Limb (tissue), 2 donors: Measurements from ENCODE around the gene IMPA2.

Source experiments
- DNase-seq, 2 donors: peaks; one replicate each; pipeline ENCODE4 v3.0.0-alpha.2; 2016; ENCODE audit errors: extremely low spot score in 2 of 2

IMPA2 gene

GRCh38 chr18:12008181-12008767 is 27.0 kb downstream of the IMPA2 start:
- DNase-seq: no peak

DNA sequence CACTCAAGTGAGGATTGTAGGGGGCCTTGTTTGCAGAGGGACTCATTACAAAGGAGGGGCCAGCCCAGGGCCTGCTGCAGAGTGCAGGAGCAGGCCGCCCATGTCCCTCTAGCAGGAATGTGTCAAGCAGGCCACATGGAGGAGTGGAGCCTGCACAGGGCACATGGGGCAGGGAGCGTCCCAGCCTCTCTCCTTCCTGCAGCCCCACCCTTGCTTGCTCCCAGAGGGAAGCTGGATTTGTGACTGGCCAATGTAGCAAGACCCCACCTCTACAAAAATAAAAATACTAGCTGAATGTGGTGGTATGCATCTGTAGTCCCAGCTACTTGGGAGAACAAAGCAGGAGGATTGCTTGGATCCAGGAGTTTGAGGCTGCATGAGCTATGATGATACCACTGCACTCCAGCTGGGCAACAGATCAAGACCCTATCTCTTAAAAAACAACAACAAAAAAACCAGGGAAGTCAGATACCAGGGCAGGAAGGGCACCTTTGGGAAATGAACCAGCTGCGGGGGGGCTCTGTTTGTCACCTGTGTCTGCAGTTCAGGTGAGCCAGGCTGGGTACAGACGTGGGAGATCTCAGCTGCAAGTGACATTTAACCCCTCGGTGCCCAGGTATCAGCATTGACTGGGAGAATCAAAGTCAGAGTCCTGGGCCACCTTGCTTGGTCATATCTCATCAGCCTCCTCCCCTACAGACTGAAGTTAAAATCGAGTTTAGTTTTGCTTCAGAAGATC is 27.7 kb downstream of the IMPA2 start:
- DNase-seq: no peak

GRCh38 chr18:12009581-12010140 is 28.4 kb downstream of the IMPA2 start:
- no peak for DNase-seq

GRCh38 chr18:12010187-12010802 is 29.0 kb downstream of the IMPA2 start:
- DNase-seq: no peak

DNA sequence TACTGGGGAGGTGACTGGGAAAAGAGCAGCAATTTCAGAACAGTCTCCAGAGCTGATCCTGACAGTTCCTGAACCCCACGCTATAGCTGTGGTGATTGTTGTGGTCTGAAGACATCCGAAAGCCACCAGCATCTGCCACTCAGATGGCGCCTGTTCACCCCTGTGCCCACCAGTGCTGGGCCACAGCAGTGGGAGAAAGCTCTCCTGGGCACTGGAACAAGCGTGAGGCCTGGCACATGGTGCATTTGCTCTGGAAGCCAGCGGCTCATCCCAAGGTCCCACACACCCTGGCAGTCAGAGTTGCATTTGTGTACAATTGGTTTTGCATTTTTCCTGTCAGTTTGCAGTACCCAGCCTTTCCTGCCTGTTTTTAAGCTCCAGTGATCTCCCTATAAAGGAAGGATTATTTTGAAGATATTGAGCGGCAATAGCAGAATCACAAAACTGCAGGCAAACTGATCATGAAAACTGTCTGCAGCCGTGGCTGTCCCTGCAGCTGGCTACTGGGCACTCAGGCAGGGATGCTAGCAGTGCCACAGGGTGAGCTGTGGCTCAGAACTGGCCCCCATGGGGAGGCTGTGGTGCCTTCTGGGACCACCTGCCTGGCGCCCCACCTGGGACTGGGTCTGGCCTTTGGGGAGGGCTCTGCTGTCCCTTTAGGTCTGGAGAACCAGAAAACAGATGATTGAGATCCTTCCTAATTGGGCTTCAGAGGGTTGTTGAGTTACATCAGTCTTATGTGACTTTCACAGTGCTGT is 30.1 kb downstream of the IMPA2 start:
- no peak for DNase-seq

DNA sequence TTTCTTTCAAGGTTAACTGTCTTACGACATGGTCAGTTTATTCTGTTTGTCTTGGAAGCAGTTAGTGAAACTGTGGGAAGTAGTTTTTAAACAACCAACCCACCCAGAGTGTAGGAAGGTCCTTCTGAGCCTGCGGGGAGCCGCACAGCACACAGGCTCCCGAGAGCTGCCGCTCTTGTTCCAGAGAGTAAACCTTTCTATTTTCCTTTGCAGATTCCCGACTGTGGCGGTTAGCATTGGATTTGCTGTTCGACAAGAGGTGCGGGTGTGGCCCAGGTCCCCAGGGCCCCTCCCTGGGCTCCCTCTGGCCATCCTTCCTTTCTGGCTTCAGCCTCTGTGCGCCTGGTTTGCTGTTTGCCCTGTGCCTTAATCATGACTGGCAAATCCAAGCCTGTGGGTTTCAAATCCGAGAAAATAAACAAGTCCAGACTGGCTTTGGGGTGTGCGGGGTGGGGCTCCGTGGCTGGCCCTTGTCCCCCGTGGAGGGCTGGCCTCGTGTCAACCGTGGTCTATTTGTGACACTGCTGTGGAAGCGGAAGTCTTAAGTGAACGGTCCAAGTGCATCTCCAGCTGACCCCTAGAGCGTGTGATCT is 30.7 kb downstream of the IMPA2 start:
- DNase-seq: no peak

- DNase-seq: no peak
These were observed 31.4 kb downstream of the IMPA2 start for GRCh38 chr18:12012697-12013096.

GRCh38 chr18:12013186-12013916 is 32.0 kb downstream of the IMPA2 start:
- no peak for DNase-seq

DNA sequence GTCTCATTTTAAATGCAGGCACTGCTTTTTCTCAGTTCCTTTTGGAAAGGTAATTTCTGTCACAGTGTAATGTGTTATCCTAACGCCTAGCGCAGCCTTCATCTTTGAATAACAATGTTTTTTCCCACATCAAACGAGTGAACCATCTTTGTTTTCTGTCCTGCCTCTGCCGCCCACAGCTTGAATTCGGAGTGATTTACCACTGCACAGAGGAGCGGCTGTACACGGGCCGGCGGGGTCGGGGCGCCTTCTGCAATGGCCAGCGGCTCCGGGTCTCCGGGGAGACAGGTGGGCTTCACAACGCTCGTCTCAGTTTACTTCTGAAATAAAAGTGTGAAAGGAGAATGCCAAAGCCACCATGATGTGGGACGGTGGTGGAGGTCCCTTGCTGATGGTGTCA is 32.8 kb downstream of the IMPA2 start:
- no peak for DNase-seq

DNA sequence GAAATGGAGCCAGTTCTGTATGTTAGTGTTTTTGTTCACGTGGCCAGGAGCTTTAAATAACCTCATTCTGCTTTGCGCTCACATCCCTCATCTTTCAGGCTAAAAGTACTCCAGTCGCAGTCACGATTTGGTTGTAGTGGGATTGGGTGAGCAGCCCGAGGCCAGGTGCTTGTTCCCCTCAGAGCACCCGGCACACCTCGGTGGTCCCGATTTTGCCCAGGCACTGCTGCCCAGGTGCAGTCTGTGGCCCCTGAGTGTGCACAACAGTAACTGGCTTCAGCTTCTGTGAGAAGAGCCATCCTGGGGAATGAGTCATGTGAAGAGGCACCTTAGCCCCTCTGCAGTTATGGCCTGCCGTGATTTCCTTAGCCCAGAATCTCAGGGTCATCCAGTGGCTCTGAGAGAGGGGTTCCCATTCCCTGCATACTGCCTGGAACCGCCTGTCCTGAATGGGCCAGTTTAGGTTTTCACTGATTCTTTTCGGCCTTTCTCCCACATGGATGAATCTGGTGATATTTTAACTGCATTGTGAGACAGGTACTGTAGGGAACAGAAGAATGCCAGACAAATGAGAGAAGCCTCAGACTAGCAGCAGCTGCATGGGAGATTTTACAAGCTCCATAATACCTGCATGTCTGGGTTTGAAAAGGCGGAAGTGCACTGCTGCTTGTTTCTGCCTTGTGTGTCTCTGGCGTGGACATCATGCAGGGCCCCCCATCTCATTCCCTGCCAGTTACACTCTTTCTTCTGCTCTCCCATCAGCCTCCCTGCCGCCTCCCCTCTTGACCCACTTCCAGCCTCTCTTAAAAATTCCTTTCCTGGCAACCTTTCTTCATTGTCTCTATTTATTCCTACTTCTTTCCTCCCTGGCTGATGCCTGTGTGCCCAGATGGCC is 33.5 kb downstream of the IMPA2 start:
- no peak for DNase-seq

- DNase-seq: no peak
These were observed 34.2 kb downstream of the IMPA2 start for GRCh38 chr18:12015416-12016062.

GRCh38 chr18:12017081-12017480 is 35.8 kb downstream of the IMPA2 start:
- no peak for DNase-seq

DNA sequence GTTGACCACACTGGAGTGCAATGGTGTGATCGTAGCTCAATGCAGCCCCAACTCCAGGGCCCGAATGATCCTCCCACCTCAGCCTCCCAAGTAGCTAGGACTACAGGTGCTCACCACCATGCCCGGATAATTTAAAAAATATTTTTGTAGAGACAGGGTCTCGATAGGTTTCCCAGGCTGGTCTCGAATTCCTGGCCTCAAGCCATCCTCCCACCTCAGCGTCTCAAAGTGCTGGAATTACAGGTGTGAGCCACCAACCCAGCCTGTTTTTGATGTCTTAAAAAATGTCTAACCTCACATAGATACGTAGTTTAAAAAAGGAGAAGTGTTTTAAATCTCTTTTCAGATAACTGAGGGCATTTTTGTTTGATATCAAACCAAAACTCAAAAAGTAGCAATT is 37.6 kb downstream of the IMPA2 start:
- DNase-seq: no peak

DNA sequence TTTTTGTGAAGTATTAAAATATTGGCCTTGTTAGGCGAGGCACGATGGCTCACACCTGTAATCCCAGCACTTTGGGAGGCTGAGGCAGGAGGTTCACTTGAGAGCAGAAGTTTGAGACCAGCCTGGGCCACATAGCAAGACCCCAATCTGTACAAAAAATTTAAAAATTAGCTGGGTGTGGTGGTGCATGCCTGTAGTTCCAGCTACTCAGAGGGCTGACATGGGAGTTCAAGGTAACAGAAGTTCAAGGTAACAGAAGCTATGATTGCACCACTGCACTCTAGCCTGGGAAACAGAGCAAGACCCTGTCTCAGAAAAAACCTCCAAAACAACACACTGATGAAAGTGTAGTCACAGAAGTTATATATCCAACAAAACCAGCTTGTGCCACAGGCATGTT is 39.8 kb downstream of the IMPA2 start:
- no peak for DNase-seq

- DNase-seq: no peak
These were observed 40.3 kb downstream of the IMPA2 start for GRCh38 chr18:12021596-12021995.

DNA sequence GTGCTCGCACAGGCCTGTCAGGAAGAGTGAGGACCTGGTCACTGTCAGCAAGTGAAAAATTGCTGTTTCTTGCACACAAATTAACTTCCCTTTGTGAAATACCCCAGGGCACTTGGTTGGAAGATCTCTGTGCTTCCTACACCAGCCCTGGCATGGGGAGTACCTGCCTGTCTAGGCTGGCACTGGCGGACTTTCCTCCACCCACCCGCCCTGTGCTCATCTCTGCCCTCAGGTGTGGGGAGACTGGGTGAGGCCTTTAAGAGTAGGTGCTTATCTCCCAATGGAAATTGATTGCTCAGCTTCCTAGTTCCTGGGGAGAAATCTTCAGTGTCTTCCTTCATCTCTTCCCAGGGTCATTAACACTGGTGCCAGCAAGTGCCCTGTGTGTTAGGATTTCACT is 42.1 kb downstream of the IMPA2 start:
- no peak for DNase-seq

GRCh38 chr18:12026562-12026961 is 45.3 kb downstream of the IMPA2 start:
- no peak for DNase-seq

- no peak for DNase-seq
These were observed 45.7 kb downstream of the IMPA2 start for GRCh38 chr18:12027046-12027445.

DNA sequence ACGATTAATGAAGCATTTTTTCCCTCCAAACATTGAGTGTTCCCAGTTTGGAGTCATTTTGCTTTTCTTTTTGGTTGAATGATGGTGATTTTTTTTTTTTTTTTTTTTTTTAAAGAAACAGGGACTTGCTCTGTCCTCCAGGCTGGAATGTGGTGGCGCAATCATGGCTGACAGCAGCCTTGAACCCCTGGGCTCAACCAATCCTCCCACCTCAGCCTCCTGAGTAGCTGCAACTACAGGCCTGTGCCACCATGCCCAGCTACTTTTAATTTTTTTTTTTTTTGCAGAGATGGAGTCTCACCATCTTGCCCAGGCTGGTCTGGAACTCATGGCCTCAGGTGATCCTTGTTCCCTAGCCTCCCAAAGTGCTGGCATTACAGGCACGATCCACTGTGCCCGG is 46.2 kb downstream of the IMPA2 start:
- no peak for DNase-seq
